ENCODE measurements around the gene FAM163B.

GRCh38 chr9:133653638-133654037 lies 44.4 kb upstream of the FAM163B start:
- TF ChIP-seq POLR2A (IDR thresholded peaks at IDR 0.05), result no peak
- TF ChIP-seq, protein P1, sequence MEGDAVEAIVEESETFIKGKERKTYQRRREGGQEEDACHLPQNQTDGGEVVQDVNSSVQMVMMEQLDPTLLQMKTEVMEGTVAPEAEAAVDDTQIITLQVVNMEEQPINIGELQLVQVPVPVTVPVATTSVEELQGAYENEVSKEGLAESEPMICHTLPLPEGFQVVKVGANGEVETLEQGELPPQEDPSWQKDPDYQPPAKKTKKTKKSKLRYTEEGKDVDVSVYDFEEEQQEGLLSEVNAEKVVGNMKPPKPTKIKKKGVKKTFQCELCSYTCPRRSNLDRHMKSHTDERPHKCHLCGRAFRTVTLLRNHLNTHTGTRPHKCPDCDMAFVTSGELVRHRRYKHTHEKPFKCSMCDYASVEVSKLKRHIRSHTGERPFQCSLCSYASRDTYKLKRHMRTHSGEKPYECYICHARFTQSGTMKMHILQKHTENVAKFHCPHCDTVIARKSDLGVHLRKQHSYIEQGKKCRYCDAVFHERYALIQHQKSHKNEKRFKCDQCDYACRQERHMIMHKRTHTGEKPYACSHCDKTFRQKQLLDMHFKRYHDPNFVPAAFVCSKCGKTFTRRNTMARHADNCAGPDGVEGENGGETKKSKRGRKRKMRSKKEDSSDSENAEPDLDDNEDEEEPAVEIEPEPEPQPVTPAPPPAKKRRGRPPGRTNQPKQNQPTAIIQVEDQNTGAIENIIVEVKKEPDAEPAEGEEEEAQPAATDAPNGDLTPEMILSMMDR (IDR thresholded peaks at IDR 0.05), result no peak
